ENCODE results near the gene RAB33B.

RAB33B gene

GRCh38 chr4:139514382-139515059 is 60.6 kb downstream of the RAB33B start:
- no peak for DNase-seq (ENCODE audit: low spot score)
- TF ChIP-seq CTCF (IDR thresholded peaks at IDR 0.05; ENCODE audit: extremely low read depth, insufficient read depth, missing control alignments) = no peak
- in situ Hi-C loops (cut with MboI; ENCODE audit: low pct_unique_long_range_greater_than_20kb, low sequenced_read_pairs, unreplicated experiment) = no loop called here

GRCh38 chr4:139515531-139515958 is 61.6 kb downstream of the RAB33B start:
- in situ Hi-C loops (cut with MboI; ENCODE audit: low pct_unique_long_range_greater_than_20kb, low sequenced_read_pairs, unreplicated experiment) = no loop called here
- DNase-seq (ENCODE audit: low spot score) = no peak
- TF ChIP-seq CTCF (IDR thresholded peaks at IDR 0.05; ENCODE audit: extremely low read depth, insufficient read depth, missing control alignments) = no peak

GRCh38 chr4:139521754-139522401 is 68.0 kb downstream of the RAB33B start:
- in situ Hi-C loops (cut with MboI; ENCODE audit: low pct_unique_long_range_greater_than_20kb, low sequenced_read_pairs, unreplicated experiment) = no loop called here
- TF ChIP-seq CTCF (IDR thresholded peaks at IDR 0.05; ENCODE audit: extremely low read depth, insufficient read depth, missing control alignments) = no peak
- peak; percentile 29 for DNase-seq (ENCODE audit: low spot score)

- DNase-seq (ENCODE audit: low spot score) = no peak
- TF ChIP-seq CTCF (IDR thresholded peaks at IDR 0.05; ENCODE audit: extremely low read depth, insufficient read depth, missing control alignments) = no peak
- in situ Hi-C loops (cut with MboI; ENCODE audit: low pct_unique_long_range_greater_than_20kb, low sequenced_read_pairs, unreplicated experiment) = no loop called here
These were observed 68.5 kb downstream of the RAB33B start for GRCh38 chr4:139522457-139522856.

- no peak for DNase-seq (ENCODE audit: low spot score)
- in situ Hi-C loops (cut with MboI; ENCODE audit: low pct_unique_long_range_greater_than_20kb, low sequenced_read_pairs, unreplicated experiment) = no loop called here
- TF ChIP-seq CTCF (IDR thresholded peaks at IDR 0.05; ENCODE audit: extremely low read depth, insufficient read depth, missing control alignments) = no peak
These were observed 69.2 kb downstream of the RAB33B start for GRCh38 chr4:139523076-139523475.

- in situ Hi-C loops (cut with MboI; ENCODE audit: low pct_unique_long_range_greater_than_20kb, low sequenced_read_pairs, unreplicated experiment) = no loop called here
- peak; percentile 16 for DNase-seq (ENCODE audit: low spot score)
- TF ChIP-seq CTCF (IDR thresholded peaks at IDR 0.05; ENCODE audit: extremely low read depth, insufficient read depth, missing control alignments) = no peak
These were observed 70.2 kb downstream of the RAB33B start for GRCh38 chr4:139524062-139524631.

Data from GM13977 (cell line).